GM12891 (cell line): ENCODE results near the gene FANCI.

Experiments
- POLR2A ChIP-seq: IDR thresholded peaks from 2 replicates; pipeline ENCODE4 v1.6.1; 2011; ENCODE audit warnings: low read depth, low read length, control low read depth
- POLR2AphosphoS5 ChIP-seq: IDR thresholded peaks from 2 replicates; pipeline ENCODE4 v1.6.1; 2011; ENCODE audit warnings: low read depth, low read length, control low read depth
- POU2F2 ChIP-seq: IDR thresholded peaks from 2 replicates; pipeline ENCODE4 v1.6.1; 2011; ENCODE audit warnings: low read depth, mild to moderate bottlenecking, control low read depth, low read length, moderate library complexity
- SPI1 ChIP-seq: IDR thresholded peaks from 2 replicates; pipeline ENCODE4 v1.6.1; 2011; ENCODE audit warnings: low read depth, low read length, control low read depth
- TAF1 ChIP-seq: IDR thresholded peaks from 2 replicates; pipeline ENCODE4 v1.6.1; 2011; ENCODE audit warnings: low read depth, low read length, control low read depth

DNA sequence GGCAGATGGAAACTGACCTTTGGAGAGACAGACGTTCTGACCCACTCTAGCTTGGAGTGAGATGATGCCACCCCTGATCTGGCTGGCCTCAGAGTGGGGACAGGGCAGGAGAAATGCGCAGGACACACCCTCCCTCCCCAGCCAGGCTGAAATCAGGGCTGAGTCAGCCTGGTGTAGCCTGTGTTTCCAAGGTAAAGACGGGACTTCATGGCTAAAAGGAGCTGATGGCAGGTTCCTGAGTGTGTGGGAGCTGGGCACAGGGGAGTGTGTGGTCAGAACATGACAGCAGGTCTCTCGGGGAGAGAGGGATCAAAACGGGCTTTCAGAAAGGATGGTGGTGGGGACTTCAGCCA lies 105.4 kb downstream of the FANCI start:
- no peak for TF ChIP-seq POLR2A
- TF ChIP-seq POLR2AphosphoS5, result no peak
- no peak for TF ChIP-seq TAF1
- TF ChIP-seq SPI1, result no peak
- no peak for TF ChIP-seq POU2F2
